ENCODE results near the gene ADAMTS17. TPM values are rescaled to one million over a fixed set of nuclear protein-coding genes. Genes with fewer than 3 reads are reported as not detected.

The ADAMTS17 gene
- total RNA-seq, 4 donors from 2014 or later, result 6.0 to 17.6 (median 8.2) TPM

DNA sequence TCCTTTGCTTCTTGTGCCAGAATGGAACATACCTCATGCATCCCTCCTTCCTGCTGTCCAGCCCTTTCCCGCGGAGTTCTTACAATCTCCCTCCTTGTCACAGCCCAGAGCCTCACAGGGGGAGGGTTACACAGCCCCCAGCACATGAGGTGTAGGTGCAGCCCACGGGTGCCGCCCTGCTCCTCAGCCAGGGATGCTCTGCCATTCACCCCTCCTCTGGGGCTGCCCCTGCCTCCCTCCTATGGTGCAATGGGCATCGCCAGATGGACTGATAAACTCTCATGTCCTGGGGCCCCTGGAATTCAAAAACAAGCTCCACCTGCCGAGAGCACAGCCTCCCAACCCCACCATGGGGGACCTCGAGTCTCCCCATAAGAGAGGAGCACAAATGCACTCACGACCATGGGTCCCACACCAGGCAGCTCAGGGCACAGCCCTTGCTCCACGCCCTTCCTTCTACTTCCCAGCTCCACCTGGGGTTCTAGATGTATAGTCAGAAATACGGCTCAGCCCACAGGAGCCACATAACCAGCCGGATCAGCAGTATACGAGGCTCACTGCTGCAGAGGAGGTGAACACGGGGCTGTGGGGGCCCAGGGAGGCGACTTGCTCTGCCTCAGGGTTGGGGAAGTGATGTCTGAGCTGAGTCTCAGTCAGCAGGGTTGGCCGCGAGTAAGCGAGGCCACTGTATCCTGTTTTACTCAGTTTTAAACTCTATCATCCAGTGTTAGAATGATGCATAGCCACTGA is 338.8 kb downstream of the ADAMTS17 start:
- in situ Hi-C loops (cut with MboI; ENCODE audit: low pct_ligation_motif_present in 1 of 4, low pct_unique_long_range_greater_than_20kb in 1 of 4, low sequenced_read_pairs in 3 of 4), result no loop called here
- Histone ChIP-seq H3K9me3 (no peaks in the 10 kb centered on the region), H3K4me3 (no peak overlapping the region), H3K27me3 (no peaks in the 10 kb centered on the region), H3K36me3 (no peaks in the 10 kb centered on the region), H3K27ac (no peak overlapping the region), H3K4me1 (no peaks in the 10 kb centered on the region)
- TF ChIP-seq POLR2AphosphoS5 (IDR thresholded peaks at IDR 0.05) (no peak), POLR2A (IDR thresholded peaks at IDR 0.05) (no peak), EP300 (IDR thresholded peaks at IDR 0.05; ENCODE audit: low read depth) (no peak)
- TF ChIP-seq, protein P1, sequence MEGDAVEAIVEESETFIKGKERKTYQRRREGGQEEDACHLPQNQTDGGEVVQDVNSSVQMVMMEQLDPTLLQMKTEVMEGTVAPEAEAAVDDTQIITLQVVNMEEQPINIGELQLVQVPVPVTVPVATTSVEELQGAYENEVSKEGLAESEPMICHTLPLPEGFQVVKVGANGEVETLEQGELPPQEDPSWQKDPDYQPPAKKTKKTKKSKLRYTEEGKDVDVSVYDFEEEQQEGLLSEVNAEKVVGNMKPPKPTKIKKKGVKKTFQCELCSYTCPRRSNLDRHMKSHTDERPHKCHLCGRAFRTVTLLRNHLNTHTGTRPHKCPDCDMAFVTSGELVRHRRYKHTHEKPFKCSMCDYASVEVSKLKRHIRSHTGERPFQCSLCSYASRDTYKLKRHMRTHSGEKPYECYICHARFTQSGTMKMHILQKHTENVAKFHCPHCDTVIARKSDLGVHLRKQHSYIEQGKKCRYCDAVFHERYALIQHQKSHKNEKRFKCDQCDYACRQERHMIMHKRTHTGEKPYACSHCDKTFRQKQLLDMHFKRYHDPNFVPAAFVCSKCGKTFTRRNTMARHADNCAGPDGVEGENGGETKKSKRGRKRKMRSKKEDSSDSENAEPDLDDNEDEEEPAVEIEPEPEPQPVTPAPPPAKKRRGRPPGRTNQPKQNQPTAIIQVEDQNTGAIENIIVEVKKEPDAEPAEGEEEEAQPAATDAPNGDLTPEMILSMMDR (IDR thresholded peaks at IDR 0.05), result no peak
- no peak for DNase-seq
- intact Hi-C loops (cut with DNase I; ENCODE audit: low total_unique reads), result loop anchor here (5.0 kb wide), 1 partner anchor 51 kb away; no protein-coding TSS in a partner anchor
- WGBS, 2 donors (ENCODE audit: low coverage in 1 of 2), result 85% methylated on average over 17 of the region's 17 CpGs; no CpG with 5 or more reads in 1 of the 2 donors

DNA sequence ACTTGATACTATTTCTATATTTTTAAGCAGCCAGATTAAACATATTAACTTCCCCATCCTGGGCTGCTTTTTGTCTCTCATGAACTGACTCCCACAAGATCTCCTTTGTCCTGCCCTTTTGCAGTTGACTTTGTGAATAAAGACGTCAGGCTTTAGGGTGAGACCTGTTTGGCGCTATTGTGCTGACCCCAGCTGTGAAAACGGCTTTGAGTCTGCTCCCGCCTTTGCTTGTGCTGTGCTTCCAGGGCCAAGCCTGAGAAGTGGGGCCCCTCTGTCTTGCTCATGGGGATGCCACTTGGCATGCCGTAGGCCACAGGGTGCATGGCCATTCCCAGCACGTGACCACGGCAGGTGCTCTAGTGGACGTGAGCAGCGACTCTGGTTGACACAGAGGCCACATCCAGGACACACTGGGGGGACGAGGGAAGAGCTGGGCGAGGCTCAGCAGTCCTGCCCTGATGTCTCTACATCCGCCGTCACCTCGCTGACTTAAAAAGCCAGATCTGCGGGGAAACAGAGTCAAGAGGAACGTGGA is 339.6 kb downstream of the ADAMTS17 start:
- in situ Hi-C loops (cut with MboI; ENCODE audit: low pct_ligation_motif_present in 1 of 4, low pct_unique_long_range_greater_than_20kb in 1 of 4, low sequenced_read_pairs in 3 of 4), result no loop called here

GRCh38 chr15:100001405-100001804 is 340.4 kb downstream of the ADAMTS17 start:
- H3K4me3 ChIP-seq, result no peak overlapping the region
- WGBS, 2 donors (ENCODE audit: low coverage in 1 of 2), result 50 to 83% methylated on average over 2 to 10 of the region's 10 CpGs
- intact Hi-C loops (cut with DNase I; ENCODE audit: low total_unique reads) (loop anchor here (5.0 kb wide), 1 partner anchor 49 kb away; no protein-coding TSS in a partner anchor), in situ Hi-C loops (cut with MboI; ENCODE audit: low pct_ligation_motif_present in 1 of 4, low pct_unique_long_range_greater_than_20kb in 1 of 4, low sequenced_read_pairs in 3 of 4) (no loop called here)
- no peak for DNase-seq
- H3K27ac ChIP-seq, result no peak overlapping the region
- H3K4me1 ChIP-seq, result no peaks in the 10 kb centered on the region
- TF ChIP-seq, protein P1 (IDR thresholded peaks at IDR 0.05), result no peak
- no peak for TF ChIP-seq EP300 (IDR thresholded peaks at IDR 0.05; ENCODE audit: low read depth)
- no peak for TF ChIP-seq POLR2AphosphoS5 (IDR thresholded peaks at IDR 0.05)
- TF ChIP-seq POLR2A (IDR thresholded peaks at IDR 0.05), result no peak
- H3K27me3 ChIP-seq, result no peaks in the 10 kb centered on the region
- no peaks in the 10 kb centered on the region for H3K9me3 ChIP-seq
- H3K36me3 ChIP-seq, result no peaks in the 10 kb centered on the region

More for the DNA sequence above, 339.6 kb downstream of the ADAMTS17 start:
- H3K27ac ChIP-seq, result no peak overlapping the region
- H3K36me3 ChIP-seq, result no peaks in the 10 kb centered on the region
- H3K27me3 ChIP-seq, result no peaks in the 10 kb centered on the region
- WGBS, 2 donors (ENCODE audit: low coverage in 1 of 2), result 87% methylated on average over 4 to 16 of the region's 16 CpGs
- no peak for TF ChIP-seq POLR2A (IDR thresholded peaks at IDR 0.05)
- DNase-seq, result no peak
- no peaks in the 10 kb centered on the region for H3K4me1 ChIP-seq
- H3K4me3 ChIP-seq, result no peak overlapping the region
- H3K9me3 ChIP-seq, result no peaks in the 10 kb centered on the region
- intact Hi-C loops (cut with DNase I; ENCODE audit: low total_unique reads), result loop anchor here (5.0 kb wide), 1 partner anchor 50 kb away; no protein-coding TSS in a partner anchor

DNA sequence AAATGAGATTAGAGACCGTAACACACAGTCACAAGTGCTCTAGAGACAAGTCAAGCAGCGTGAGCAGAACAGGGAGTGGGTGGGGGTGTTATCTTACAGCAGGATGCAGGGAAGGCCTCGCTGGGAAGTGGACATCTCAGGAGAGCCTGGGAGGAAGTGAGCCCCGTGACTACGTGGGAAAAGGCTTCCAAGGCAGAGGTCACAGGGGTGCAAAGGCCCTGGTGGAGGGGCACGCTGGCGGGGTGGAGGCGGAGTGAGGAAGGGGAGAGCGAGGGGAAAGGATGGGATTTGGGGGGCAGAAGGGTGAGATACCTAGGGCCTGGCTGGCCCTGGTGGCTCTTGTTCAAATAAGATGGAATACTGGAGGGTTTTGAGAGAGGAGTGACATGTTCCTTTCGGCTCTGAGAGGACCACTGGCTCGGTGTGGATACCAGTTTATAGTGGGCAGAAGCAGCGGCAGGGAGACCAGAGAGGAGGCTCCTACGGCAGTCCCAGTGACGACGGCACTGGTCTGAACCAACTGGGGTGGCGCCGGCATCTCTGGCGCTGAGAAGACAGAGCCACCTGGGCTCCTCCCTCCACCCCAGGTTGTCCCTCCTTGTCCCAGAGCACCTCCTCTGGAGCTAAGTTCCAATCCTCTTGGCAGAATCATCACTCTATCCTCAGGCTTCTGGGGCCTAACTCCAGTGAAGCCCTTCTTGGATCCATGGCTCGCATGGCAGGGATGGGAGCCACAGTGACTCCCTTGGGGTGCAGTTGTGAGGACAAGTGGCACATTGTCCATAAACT is 342.3 kb downstream of the ADAMTS17 start:
- WGBS, 2 donors (ENCODE audit: low coverage in 1 of 2), result 84 to 88% methylated on average over 9 to 19 of the region's 19 CpGs
- in situ Hi-C loops (cut with MboI; ENCODE audit: low pct_ligation_motif_present in 1 of 4, low pct_unique_long_range_greater_than_20kb in 1 of 4, low sequenced_read_pairs in 3 of 4), result no loop called here

More for the DNA sequence above, 342.3 kb downstream of the ADAMTS17 start:
- TF ChIP-seq, protein P1 (IDR thresholded peaks at IDR 0.05), result no peak
- TF ChIP-seq POLR2A (IDR thresholded peaks at IDR 0.05) (no peak), POLR2AphosphoS5 (IDR thresholded peaks at IDR 0.05) (no peak), EP300 (IDR thresholded peaks at IDR 0.05; ENCODE audit: low read depth) (no peak)
- peak; percentile 0 for DNase-seq
- intact Hi-C loops (cut with DNase I; ENCODE audit: low total_unique reads), result loop anchor here (5.0 kb wide), 1 partner anchor 47 kb away; no protein-coding TSS in a partner anchor
- no peak overlapping the region for H3K4me3 ChIP-seq
- no peaks in the 10 kb centered on the region for H3K4me1 ChIP-seq
- H3K27ac ChIP-seq, result no peak overlapping the region
- H3K9me3 ChIP-seq, result no peaks in the 10 kb centered on the region
- no peaks in the 10 kb centered on the region for H3K36me3 ChIP-seq
- no peaks in the 10 kb centered on the region for H3K27me3 ChIP-seq
